ENCODE results near the gene LAMP1. TPM values are rescaled to one million over a fixed set of nuclear protein-coding genes. Genes with fewer than 3 reads are reported as not detected.
"Not testable (repeated sequence)": the region's sequence is repeated elsewhere in the genome, so short reads cannot be mapped to it uniquely, and the experiment has no call there.

LAMP1 gene
- total and polyA plus RNA-seq, 2 donors from 2014 or later: 210 to 256 TPM

- intact Hi-C loops (cut with DNase I): no loop called here
- DNase-seq (peak in 2 of 5 donors; percentile 31 to 48), FAIRE-seq (no peak)
- Histone ChIP-seq H3K27ac (ENCODE audit: low read depth in 2 of 2, low read length in 2 of 2) (no peak overlapping the region), H3K4me1 (ENCODE audit: control insufficient read depth in 2 of 3, insufficient read depth in 2 of 3, low read depth in 1 of 3, low read length in 3 of 3) (peaks cover 0 to 9% (median 0%) of the 10 kb centered on the region in 3 donors), H3K9me3 (ENCODE audit: control insufficient read depth in 2 of 3, insufficient read depth in 1 of 3, low read length in 3 of 3) (no peaks in the 10 kb centered on the region), H3K4me3 (ENCODE audit: low read length in 3 of 3) (no peak overlapping the region), H3K9ac (ENCODE audit: low read length in 3 of 3) (no peak overlapping the region), H3K36me3 (ENCODE audit: control insufficient read depth in 2 of 3, insufficient read depth in 3 of 3, low read length in 3 of 3) (peaks cover 2 to 27% (median 12%) of the 10 kb centered on the region in 3 donors), H3K27me3 (ENCODE audit: control insufficient read depth, insufficient read depth, low read length) (no peaks in the 10 kb centered on the region)
- no peak for TF ChIP-seq CTCF (IDR thresholded peaks at IDR 0.05; ENCODE audit: borderline replicate concordance, extremely low read depth, insufficient read depth)
Measured at GRCh38 chr13:113309473-113309872, 12.4 kb downstream of the LAMP1 start.

GRCh38 chr13:113314112-113314511, 17.1 kb downstream of the LAMP1 start:
- H3K9ac ChIP-seq (ENCODE audit: low read length in 3 of 3); H3K9me3 ChIP-seq (ENCODE audit: control insufficient read depth in 2 of 3, insufficient read depth in 1 of 3, low read length in 3 of 3); intact Hi-C loops (cut with DNase I); H3K4me1 ChIP-seq (ENCODE audit: control insufficient read depth in 2 of 3, insufficient read depth in 2 of 3, low read depth in 1 of 3, low read length in 3 of 3); DNase-seq; H3K4me3 ChIP-seq (ENCODE audit: low read length in 3 of 3); H3K27ac ChIP-seq (ENCODE audit: low read depth in 2 of 2, low read length in 2 of 2); H3K27me3 ChIP-seq (ENCODE audit: control insufficient read depth, insufficient read depth, low read length); FAIRE-seq: not testable (repeated sequence)
- H3K36me3 ChIP-seq (ENCODE audit: control insufficient read depth in 2 of 3, insufficient read depth in 3 of 3, low read length in 3 of 3): peaks cover 2 to 43% (median 16%) of the 10 kb centered on the region in 3 donors

GRCh38 chr13:113314895-113315470, 17.9 kb downstream of the LAMP1 start:
- peaks cover 4 to 46% (median 18%) of the 10 kb centered on the region in 3 donors for H3K36me3 ChIP-seq (ENCODE audit: control insufficient read depth in 2 of 3, insufficient read depth in 3 of 3, low read length in 3 of 3)
- not testable (repeated sequence) for H3K9me3 ChIP-seq (ENCODE audit: control insufficient read depth in 2 of 3, insufficient read depth in 1 of 3, low read length in 3 of 3); DNase-seq

GRCh38 chr13:113315992-113316391, 19.0 kb downstream of the LAMP1 start:
- Histone ChIP-seq H3K9me3 (ENCODE audit: control insufficient read depth in 2 of 3, insufficient read depth in 1 of 3, low read length in 3 of 3) (no peaks in the 10 kb centered on the region), H3K27ac (ENCODE audit: low read depth in 2 of 2, low read length in 2 of 2) (no peak overlapping the region), H3K9ac (ENCODE audit: low read length in 3 of 3) (no peak overlapping the region), H3K36me3 (ENCODE audit: control insufficient read depth in 2 of 3, insufficient read depth in 3 of 3, low read length in 3 of 3) (peaks cover 4 to 50% (median 27%) of the 10 kb centered on the region in 3 donors), H3K4me3 (ENCODE audit: low read length in 3 of 3) (no peak overlapping the region), H3K27me3 (ENCODE audit: control insufficient read depth, insufficient read depth, low read length) (no peaks in the 10 kb centered on the region), H3K4me1 (ENCODE audit: control insufficient read depth in 2 of 3, insufficient read depth in 2 of 3, low read depth in 1 of 3, low read length in 3 of 3) (no peaks in the 10 kb centered on the region)
- DNase-seq (no peak), FAIRE-seq (no peak)
- intact Hi-C loops (cut with DNase I): no loop called here
- TF ChIP-seq CTCF (IDR thresholded peaks at IDR 0.05; ENCODE audit: borderline replicate concordance, extremely low read depth, insufficient read depth): no peak

More at GRCh38 chr13:113314895-113315470, 17.9 kb downstream of the LAMP1 start:
- H3K27ac ChIP-seq (ENCODE audit: low read depth in 2 of 2, low read length in 2 of 2); FAIRE-seq; H3K27me3 ChIP-seq (ENCODE audit: control insufficient read depth, insufficient read depth, low read length); H3K4me1 ChIP-seq (ENCODE audit: control insufficient read depth in 2 of 3, insufficient read depth in 2 of 3, low read depth in 1 of 3, low read length in 3 of 3); H3K4me3 ChIP-seq (ENCODE audit: low read length in 3 of 3); H3K9ac ChIP-seq (ENCODE audit: low read length in 3 of 3); intact Hi-C loops (cut with DNase I): not testable (repeated sequence)
